HepG2 (cell line): Measurements from ENCODE around the gene TBC1D30. TPM values are rescaled to one million over a fixed set of nuclear protein-coding genes. Genes with fewer than 3 reads are reported as not detected.

Experiments
- ATAC-seq: fragments of 200-7000 bp; cut with Tn5 transposase; 3 replicates; pipeline ENCODE4 v1.9.1; 2020; ENCODE audit warnings: mild to moderate bottlenecking, moderate library complexity
- BruUV-seq: library from RNA; stranded (reverse); fragments of 400-500 nt; replicated peaks from 2 replicates; lab custom pipeline; 2021; lab: Mats Ljungman, UMichigan
- CTCF ChIA-PET: fragments of 300-600 bp; formaldehyde crosslinking; extraction: SDS; loops from one replicate; lab custom pipeline; 2021; ENCODE audit warnings: low total read pairs, inconsistent platforms, low intra/inter-chr PET ratio; lab: Yijun Ruan, JAX
- POLR2A ChIA-PET: fragments of 350-600 bp; sonication (Branson Sonifier 250); formaldehyde crosslinking; loops from one replicate; lab custom pipeline; 2020; ENCODE audit warnings: antibody characterized with exemption, inconsistent platforms; lab: Yijun Ruan, JAX
- DNase-seq: peaks from one replicate; pipeline ENCODE4 v3.0.0-alpha.2; 2015; ENCODE audit warnings: low spot score
- FAIRE-seq: peaks from 3 replicates; lab custom pipeline; 2011; peaks lifted over from hg19 to GRCh38; lab: Jason Lieb, UNC
- H2AFZ ChIP-seq: one replicate; pipeline ENCODE4 v1.6.1; 2011; ENCODE audit warnings: low read length, inconsistent platforms
- H3K27ac ChIP-seq: fragments of 300-600 bp; 3 replicates; pipeline ENCODE4 v1.8.0; 2011; ENCODE audit warnings: mixed run types, mild to moderate bottlenecking, mixed read lengths, low read length, inconsistent platforms; ENCODE audit not compliant: insufficient read depth; ENCODE audit errors: extremely low read length
- H3K27me3 ChIP-seq, 2 experiments: fragments of 200-600 bp in 1 of 2; 2 replicates in 1 of 2; 3 replicates in 1 of 2; pipeline versions ENCODE4 v1.6.0 to v1.8.0; 2011; ENCODE audit warnings: low read length in 2 of 2, mild to moderate bottlenecking in 2 of 2, moderate library complexity in 2 of 2, inconsistent platforms in 1 of 2; ENCODE audit not compliant: insufficient read depth in 2 of 2, control insufficient read depth in 1 of 2
- H3K36me3 ChIP-seq, 2 experiments: fragments of 200-600 bp in 1 of 2; replicated peaks in 1 of 2; 2 replicates in 1 of 2; 3 replicates in 1 of 2; pipeline versions ENCODE4 v1.5.1 to v1.8.0; 2011; ENCODE audit warnings: low read length in 2 of 2, inconsistent platforms in 1 of 2; ENCODE audit not compliant: insufficient read depth in 2 of 2, control insufficient read depth in 1 of 2
- H3K4me1 ChIP-seq: 2 replicates; pipeline ENCODE4 v1.5.1; 2012; ENCODE audit warnings: low read length, inconsistent platforms; ENCODE audit not compliant: insufficient read depth
- H3K4me2 ChIP-seq: 2 replicates; pipeline ENCODE4 v1.6.0; 2011; ENCODE audit warnings: low read depth, low read length, inconsistent platforms
- H3K4me3 ChIP-seq, 3 experiments: fragments of 200-600 bp in 1 of 3; sonication (generic), shearing (Covaris generic) in 1 of 3; replicated peaks in 1 of 3; 2 replicates each; pipeline ENCODE4 v1.5.1; 2011 to 2016; ENCODE audit warnings: low read length in 3 of 3, inconsistent platforms in 2 of 3, low read depth in 2 of 3, mild to moderate bottlenecking in 2 of 3, control low read depth in 1 of 3, mixed read lengths in 1 of 3; ENCODE audit not compliant: insufficient read depth in 1 of 3
- H3K79me2 ChIP-seq: one replicate; pipeline ENCODE4 v1.6.1; 2011; ENCODE audit warnings: low read length, inconsistent platforms; ENCODE audit not compliant: insufficient read depth
- H3K9ac ChIP-seq: 2 replicates; pipeline ENCODE4 v1.6.0; 2011; ENCODE audit warnings: mild to moderate bottlenecking, low read depth, low read length, inconsistent platforms; ENCODE audit not compliant: insufficient read depth
- H3K9me3 ChIP-seq: 2 replicates; pipeline ENCODE4 v1.5.1; 2012; ENCODE audit warnings: mild to moderate bottlenecking, low read length
- H4K20me1 ChIP-seq: 2 replicates; pipeline ENCODE4 v1.6.0; 2011; ENCODE audit warnings: inconsistent platforms, mild to moderate bottlenecking, low read length, moderate library complexity; ENCODE audit not compliant: insufficient read depth
- DR1 ChIP-seq: sonication (generic); formaldehyde crosslinking; IDR thresholded peaks from 2 replicates; pipeline ENCODE4 v1.8.0; 2021; ENCODE audit warnings: mild to moderate bottlenecking, missing genetic modification reagents, inconsistent platforms
- FOSL2 ChIP-seq: sonication (generic); formaldehyde crosslinking; IDR thresholded peaks from 2 replicates; pipeline ENCODE4 v1.4.0; 2020; ENCODE audit warnings: missing genetic modification reagents
- FOXA3 ChIP-seq: IDR thresholded peaks from 2 replicates; pipeline ENCODE4 v1.6.1; 2016; ENCODE audit warnings: missing genetic modification reagents, missing compliant biosample characterization
- JARID2 ChIP-seq: sonication (generic); formaldehyde crosslinking; IDR thresholded peaks from 2 replicates; pipeline ENCODE4 v1.8.1; 2023; ENCODE audit warnings: missing genetic modification reagents, inconsistent platforms; ENCODE audit not compliant: insufficient replicate concordance
- MEIS2 ChIP-seq: sonication (generic); formaldehyde crosslinking; IDR thresholded peaks from 2 replicates; pipeline ENCODE4 v1.9.0; 2021; ENCODE audit warnings: mild to moderate bottlenecking, missing genetic modification reagents
- PAX8 ChIP-seq: sonication (generic); formaldehyde crosslinking; IDR thresholded peaks from 2 replicates; pipeline ENCODE4 v1.8.0; 2022; ENCODE audit warnings: mild to moderate bottlenecking, missing genetic modification reagents, borderline replicate concordance
- REL ChIP-seq: sonication (generic); formaldehyde crosslinking; conservative IDR thresholded peaks from 2 replicates; pipeline ENCODE4 v1.8.0; 2022; ENCODE audit warnings: mild to moderate bottlenecking, missing genetic modification reagents, moderate library complexity
- TP53 ChIP-seq: sonication (generic); formaldehyde crosslinking; conservative IDR thresholded peaks from 2 replicates; pipeline ENCODE4 v1.4.0; 2020; ENCODE audit warnings: missing genetic modification reagents
- ZNF207 ChIP-seq: fragments of 450-650 bp; IDR thresholded peaks from 2 replicates; pipeline ENCODE4 v1.6.1; 2016; ENCODE audit warnings: antibody characterized with exemption, borderline replicate concordance
- ZNF230 ChIP-seq: sonication (generic); formaldehyde crosslinking; IDR thresholded peaks from 2 replicates; pipeline ENCODE4 v1.4.0; 2020; ENCODE audit warnings: mild to moderate bottlenecking, missing genetic modification reagents
- ZNF883 ChIP-seq: sonication (generic); formaldehyde crosslinking; IDR thresholded peaks from 2 replicates; pipeline ENCODE4 v1.5.1; 2020; ENCODE audit warnings: mild to moderate bottlenecking, missing genetic modification reagents; ENCODE audit errors: not compliant biosample characterization
- ZZZ3 ChIP-seq: sonication (generic); formaldehyde crosslinking; IDR thresholded peaks from 2 replicates; pipeline ENCODE4 v1.4.0; 2020; ENCODE audit warnings: missing genetic modification reagents, mild to moderate bottlenecking, borderline replicate concordance
- WGBS: methylation state at CpG from one replicate; pipeline ENCODE4 v1.1.6; 2017; ENCODE audit warnings: low lambda C conversion rate; 5-methylcytosine and 5-hydroxymethylcytosine counted together
- in situ Hi-C: cut with HindIII; loops from 2 replicates; pipeline ENCODE4 v1.10.0; 2017; ENCODE audit warnings: low pct_unique_long_range_greater_than_20kb; ENCODE audit not compliant: extremely low pct_ligation_motif_present
- intact Hi-C: fragments of 100-400 bp; cut with micrococcal nuclease; formaldehyde crosslinking; loops from one replicate; pipeline ENCODE4 v1.10.0; 2022; ENCODE audit not compliant: unreplicated experiment
- polyA plus RNA-seq, 8 experiments: library from polyadenylated mRNA; depleted of rRNA in 3 of 8; stranded (reverse) in 7 of 8; unstranded in 1 of 8; fragments of >200 nt; fragmentation: Illumina TruSeq in 4 of 8; extraction: Trizol in 4 of 8; gene quantifications; 2 replicates each; pipeline versions ENCODE4 v1.2.1 to v1.2.3, GENCODE V29; 2011 to 2016; ENCODE audit warnings: low read depth in 4 of 8, missing spikeins in 1 of 8, mixed read lengths in 1 of 8; ENCODE audit not compliant: insufficient read depth in 1 of 8
- total RNA-seq, 5 experiments: library from RNA; depleted of rRNA; stranded (reverse); fragments of >200 nt; fragmentation: Illumina TruSeq; extraction: Trizol; gene quantifications; 2 replicates each; pipeline ENCODE4 v1.2.3, GENCODE V29; 2016; ENCODE audit warnings: low read depth in 1 of 5
- TF ChIP-seq, protein P1 (sequence below): sonication (generic); formaldehyde crosslinking; IDR thresholded peaks from 2 replicates; pipeline ENCODE4 v1.4.0; 2020; ENCODE audit warnings: missing genetic modification reagents
- TF ChIP-seq, protein P2 (sequence below): IDR thresholded peaks from 2 replicates; pipeline ENCODE4 v1.6.1; 2016
- TF ChIP-seq, protein P3 (sequence below): sonication (generic); formaldehyde crosslinking; IDR thresholded peaks from 2 replicates; pipeline ENCODE4 v1.4.0; 2020; ENCODE audit warnings: mild to moderate bottlenecking, missing genetic modification reagents

Gene TBC1D30
- total and polyA plus RNA-seq, 2 of the 13 experiments (the other 11 are each of a cell fraction or from before 2014, with no cell fraction given): 0.42 to 0.67 TPM

DNA sequence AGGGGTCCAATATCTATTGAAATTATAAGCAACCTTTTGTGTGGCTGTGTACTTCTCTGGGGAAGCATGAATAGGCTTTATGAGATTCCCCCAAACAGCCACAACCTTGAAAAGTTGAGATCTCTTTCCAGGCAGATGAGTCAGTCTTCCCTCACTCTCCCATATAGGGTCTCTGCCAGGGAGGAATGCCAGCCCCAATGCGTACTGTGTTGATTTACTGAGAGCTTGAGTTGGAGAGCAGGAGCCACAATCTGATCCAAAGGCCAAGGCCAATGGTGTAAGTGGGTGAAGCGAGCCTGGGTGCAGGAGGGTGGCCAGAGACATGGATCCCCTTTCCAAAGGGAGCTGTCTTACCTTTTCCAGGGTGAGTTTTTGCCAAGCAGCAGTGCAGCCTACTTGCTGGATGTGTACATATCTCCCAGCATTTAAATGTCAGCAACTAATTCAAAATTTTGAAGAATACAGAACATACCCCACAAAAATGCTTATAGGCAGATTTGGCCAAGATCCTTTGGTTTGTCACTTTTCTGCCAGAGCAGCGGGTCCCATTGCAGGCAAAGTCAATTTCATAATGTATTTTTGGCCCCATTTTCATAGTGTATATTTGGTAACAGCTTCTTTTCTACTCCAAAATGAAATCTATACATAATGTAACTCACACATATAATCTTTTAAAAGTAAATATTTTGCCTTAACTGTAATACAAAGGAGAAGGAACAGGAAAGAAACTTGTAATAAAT, 88.2 kb downstream of the TBC1D30 start:
- TF ChIP-seq FOXA3: no peak
- TF ChIP-seq ZNF207: no peak
- POLR2A ChIA-PET: no interaction called here
- H3K4me3 ChIP-seq: no peak overlapping the region
- CTCF ChIA-PET: no interaction called here
- no peaks in the 10 kb centered on the region; a peak in 1 of 5 replicates for H3K27me3 ChIP-seq
- no peaks in the 10 kb centered on the region for H3K79me2 ChIP-seq
- no peaks in the 10 kb centered on the region for H3K4me1 ChIP-seq
- in situ Hi-C loops (no loop called here), intact Hi-C loops (no loop called here)
- H3K4me2 ChIP-seq: no peak overlapping the region
- FAIRE-seq (no peak), ATAC-seq (no peak), DNase-seq (no peak)
- 7% methylated on average over 3 of the region's 3 CpGs for WGBS
- H3K27ac ChIP-seq: no peak overlapping the region
- no peaks in the 10 kb centered on the region for H3K36me3 ChIP-seq
- no peak overlapping the region for H2AFZ ChIP-seq
- H4K20me1 ChIP-seq: no peaks in the 10 kb centered on the region
- no TSS peak for BruUV-seq
- H3K9me3 ChIP-seq: no peaks in the 10 kb centered on the region
- no peak overlapping the region for H3K9ac ChIP-seq

DNA sequence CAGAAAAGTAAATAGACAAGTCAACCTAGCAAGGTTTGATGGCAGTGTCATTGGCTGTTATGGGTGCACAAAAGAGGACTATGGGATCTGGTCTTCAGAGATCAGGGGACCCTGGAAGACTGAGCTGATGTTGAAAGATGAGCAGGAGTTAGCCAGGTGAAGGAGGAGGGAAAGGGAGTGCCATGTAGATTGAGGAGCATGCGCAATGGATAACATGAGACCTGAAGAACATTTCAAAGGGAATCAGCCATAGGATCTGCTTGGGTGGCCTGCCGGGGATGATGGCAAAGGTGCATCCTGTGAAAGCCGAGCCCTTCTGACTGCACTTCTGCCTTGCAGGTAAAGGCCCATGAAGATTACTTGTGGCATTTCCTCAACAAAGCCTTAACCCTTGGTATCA, 90.8 kb downstream of the TBC1D30 start:
- H3K4me1 ChIP-seq: no peaks in the 10 kb centered on the region
- H3K4me3 ChIP-seq: no peak overlapping the region
- H3K4me2 ChIP-seq: no peak overlapping the region
- BruUV-seq: no TSS peak
- 30% methylated on average over 3 of the region's 3 CpGs for WGBS
- DNase-seq (no peak), FAIRE-seq (no peak), ATAC-seq (no peak)
- no peaks in the 10 kb centered on the region for H3K79me2 ChIP-seq
- ChIA-PET CTCF (no interaction called here), POLR2A (no interaction called here)
- H4K20me1 ChIP-seq: no peaks in the 10 kb centered on the region
- no peak overlapping the region for H3K9ac ChIP-seq
- TF ChIP-seq REL (no peak), ZNF230 (CRISPR knock-in tag) (no peak), DR1 (no peak), ZZZ3 (no peak), FOSL2 (CRISPR knock-in tag) (no peak), PAX8 (CRISPR knock-in tag) (no peak), MEIS2 (CRISPR knock-in tag) (no peak), ZNF883 (CRISPR knock-in tag) (no peak), JARID2 (CRISPR knock-in tag) (no peak), TP53 (CRISPR knock-in tag) (no peak)
- TF ChIP-seq, protein P1, sequence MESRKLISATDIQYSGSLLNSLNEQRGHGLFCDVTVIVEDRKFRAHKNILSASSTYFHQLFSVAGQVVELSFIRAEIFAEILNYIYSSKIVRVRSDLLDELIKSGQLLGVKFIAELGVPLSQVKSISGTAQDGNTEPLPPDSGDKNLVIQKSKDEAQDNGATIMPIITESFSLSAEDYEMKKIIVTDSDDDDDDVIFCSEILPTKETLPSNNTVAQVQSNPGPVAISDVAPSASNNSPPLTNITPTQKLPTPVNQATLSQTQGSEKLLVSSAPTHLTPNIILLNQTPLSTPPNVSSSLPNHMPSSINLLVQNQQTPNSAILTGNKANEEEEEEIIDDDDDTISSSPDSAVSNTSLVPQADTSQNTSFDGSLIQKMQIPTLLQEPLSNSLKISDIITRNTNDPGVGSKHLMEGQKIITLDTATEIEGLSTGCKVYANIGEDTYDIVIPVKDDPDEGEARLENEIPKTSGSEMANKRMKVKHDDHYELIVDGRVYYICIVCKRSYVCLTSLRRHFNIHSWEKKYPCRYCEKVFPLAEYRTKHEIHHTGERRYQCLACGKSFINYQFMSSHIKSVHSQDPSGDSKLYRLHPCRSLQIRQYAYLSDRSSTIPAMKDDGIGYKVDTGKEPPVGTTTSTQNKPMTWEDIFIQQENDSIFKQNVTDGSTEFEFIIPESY (CRISPR knock-in tag): no peak
- TF ChIP-seq, protein P2, sequence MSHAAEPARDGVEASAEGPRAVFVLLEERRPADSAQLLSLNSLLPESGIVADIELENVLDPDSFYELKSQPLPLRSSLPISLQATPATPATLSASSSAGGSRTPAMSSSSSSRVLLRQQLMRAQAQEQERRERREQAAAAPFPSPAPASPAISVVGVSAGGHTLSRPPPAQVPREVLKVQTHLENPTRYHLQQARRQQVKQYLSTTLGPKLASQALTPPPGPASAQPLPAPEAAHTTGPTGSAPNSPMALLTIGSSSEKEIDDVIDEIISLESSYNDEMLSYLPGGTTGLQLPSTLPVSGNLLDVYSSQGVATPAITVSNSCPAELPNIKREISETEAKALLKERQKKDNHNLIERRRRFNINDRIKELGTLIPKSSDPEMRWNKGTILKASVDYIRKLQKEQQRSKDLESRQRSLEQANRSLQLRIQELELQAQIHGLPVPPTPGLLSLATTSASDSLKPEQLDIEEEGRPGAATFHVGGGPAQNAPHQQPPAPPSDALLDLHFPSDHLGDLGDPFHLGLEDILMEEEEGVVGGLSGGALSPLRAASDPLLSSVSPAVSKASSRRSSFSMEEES (CRISPR knock-in tag): no peak
- TF ChIP-seq, protein P3, sequence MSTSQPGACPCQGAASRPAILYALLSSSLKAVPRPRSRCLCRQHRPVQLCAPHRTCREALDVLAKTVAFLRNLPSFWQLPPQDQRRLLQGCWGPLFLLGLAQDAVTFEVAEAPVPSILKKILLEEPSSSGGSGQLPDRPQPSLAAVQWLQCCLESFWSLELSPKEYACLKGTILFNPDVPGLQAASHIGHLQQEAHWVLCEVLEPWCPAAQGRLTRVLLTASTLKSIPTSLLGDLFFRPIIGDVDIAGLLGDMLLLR (CRISPR knock-in tag): no peak
- no peaks in the 10 kb centered on the region for H3K36me3 ChIP-seq
- H3K27ac ChIP-seq: no peak overlapping the region
- no peak overlapping the region for H2AFZ ChIP-seq
- no peaks in the 10 kb centered on the region; a peak in 2 of 5 replicates for H3K27me3 ChIP-seq
- in situ Hi-C loops: no loop called here
- intact Hi-C loops: no loop called here
- no peaks in the 10 kb centered on the region for H3K9me3 ChIP-seq
